SU-DHL-6 (cell line): ENCODE measurements around the gene GPS2.

Source experiments
- H2AFZ ChIP-seq: fragments of 200-600 bp; sonication (generic); 2 replicates; pipeline ENCODE4 v1.6.1; 2014; ENCODE audit warnings: low read depth, mild to moderate bottlenecking, moderate library complexity, mixed read lengths, antibody characterized with exemption, low read length; ENCODE audit not compliant: severe bottlenecking
- H3F3A ChIP-seq: fragments of 200-600 bp; shearing (Covaris generic); 2 replicates; pipeline ENCODE4 v1.6.0; 2016; ENCODE audit warnings: antibody characterized with exemption, mild to moderate bottlenecking; ENCODE audit not compliant: insufficient read depth
- H3K27ac ChIP-seq: fragments of 200-600 bp; sonication (generic); 2 replicates; pipeline ENCODE4 v1.5.1; 2016; ENCODE audit warnings: low read depth, mild to moderate bottlenecking, low read length, moderate library complexity, mixed read lengths
- H3K27me3 ChIP-seq: fragments of 200-600 bp; sonication (generic), shearing (Covaris generic); 2 replicates; pipeline ENCODE4 v1.6.0; 2014; ENCODE audit warnings: mild to moderate bottlenecking, low read length
- H3K36me3 ChIP-seq: fragments of 200-600 bp; sonication (generic); 2 replicates; pipeline ENCODE4 v1.6.1; 2014; ENCODE audit warnings: mild to moderate bottlenecking, low read length, mixed read lengths
- H3K4me2 ChIP-seq: fragments of 300-600, 200-600 bp; shearing (Covaris generic), sonication (generic); 2 replicates; pipeline ENCODE4 v1.6.0; 2014; ENCODE audit warnings: low read length, low read depth, mild to moderate bottlenecking; ENCODE audit not compliant: poor library complexity, severe bottlenecking
- H3K4me3 ChIP-seq: fragments of 200-600 bp; sonication (generic); 2 replicates; pipeline ENCODE4 v1.5.1; 2014; ENCODE audit warnings: antibody characterized with exemption, low read length, mild to moderate bottlenecking, mixed read lengths; ENCODE audit not compliant: insufficient read depth, poor library complexity, severe bottlenecking
- H3K79me2 ChIP-seq: fragments of 200-600 bp; sonication (generic); 2 replicates; pipeline ENCODE4 v1.6.1; 2014; ENCODE audit warnings: mild to moderate bottlenecking, low read length, moderate library complexity; ENCODE audit not compliant: insufficient read depth
- H3K9ac ChIP-seq: fragments of 200-600 bp; sonication (generic); 2 replicates; pipeline ENCODE4 v1.7.0; 2014; ENCODE audit warnings: mild to moderate bottlenecking, low read length
- H3K9me2 ChIP-seq: fragments of 200-600 bp; sonication (generic); replicated peaks from 2 replicates; pipeline ENCODE4 v1.6.1; 2014; ENCODE audit warnings: low read length; ENCODE audit not compliant: insufficient read depth
- H3K9me3 ChIP-seq: fragments of 200-600 bp; sonication (generic); 2 replicates; pipeline ENCODE4 v1.6.1; 2014; ENCODE audit warnings: low read length, mixed read lengths; ENCODE audit not compliant: insufficient read depth
- H4K20me1 ChIP-seq: fragments of 200-600 bp; sonication (generic); 2 replicates; pipeline ENCODE4 v1.6.1; 2014; ENCODE audit warnings: low read depth, mild to moderate bottlenecking, antibody characterized with exemption, low read length, moderate library complexity, mixed read lengths
- EZH2phosphoT487 ChIP-seq: fragments of 200-600 bp; sonication (generic), shearing (Covaris generic); conservative IDR thresholded peaks from 2 replicates; pipeline ENCODE4 v1.6.1; 2018; ENCODE audit warnings: mild to moderate bottlenecking, antibody characterized with exemption, low read length, moderate library complexity, mixed read lengths
- TF ChIP-seq, protein P1 (sequence below): fragments of 200-600 bp; sonication (generic); IDR thresholded peaks from one replicate; pipeline ENCODE4 v1.5.1; 2017; ENCODE audit warnings: antibody characterized with exemption, mild to moderate bottlenecking, low read length, moderate library complexity; ENCODE audit not compliant: insufficient read depth, poor library complexity, severe bottlenecking

The GPS2 gene

GRCh38 chr17:7281953-7282751 lies 33.0 kb downstream of the GPS2 start:
- Histone ChIP-seq H3K9ac (no peak overlapping the region), H2AFZ (no peak overlapping the region), H3K27ac (no peak overlapping the region)

GRCh38 chr17:7281074-7281952 lies 33.8 kb downstream of the GPS2 start, which contains the start of gene SLC2A4:
Gene SLC2A4, plus strand, starts transcription at chr17:7281718. Its CDS starts 217 bp downstream, at chr17:7281935.
- Histone ChIP-seq H4K20me1 (no peaks in the 10 kb centered on the region), H3K27me3 (no peaks in the 10 kb centered on the region), H3F3A (peaks cover 4% of the 10 kb centered on the region; the same call in 1 of the 2 replicates), H3K4me3 (peak within 1 kb of the TSS; percentile 31), H3K27ac (no peak within 1 kb of the TSS), H3K36me3 (no peaks in the 10 kb centered on the region), H3K9me3 (no peaks in the 10 kb centered on the region), H3K4me2 (peak within 1 kb of the TSS; percentile 54), H2AFZ (no peak within 1 kb of the TSS), H3K79me2 (no peaks in the 10 kb centered on the region), H3K9me2 (no peaks in the 10 kb centered on the region), H3K9ac (no peak within 1 kb of the TSS)
- no peak for TF ChIP-seq EZH2phosphoT487
- TF ChIP-seq, protein P1, sequence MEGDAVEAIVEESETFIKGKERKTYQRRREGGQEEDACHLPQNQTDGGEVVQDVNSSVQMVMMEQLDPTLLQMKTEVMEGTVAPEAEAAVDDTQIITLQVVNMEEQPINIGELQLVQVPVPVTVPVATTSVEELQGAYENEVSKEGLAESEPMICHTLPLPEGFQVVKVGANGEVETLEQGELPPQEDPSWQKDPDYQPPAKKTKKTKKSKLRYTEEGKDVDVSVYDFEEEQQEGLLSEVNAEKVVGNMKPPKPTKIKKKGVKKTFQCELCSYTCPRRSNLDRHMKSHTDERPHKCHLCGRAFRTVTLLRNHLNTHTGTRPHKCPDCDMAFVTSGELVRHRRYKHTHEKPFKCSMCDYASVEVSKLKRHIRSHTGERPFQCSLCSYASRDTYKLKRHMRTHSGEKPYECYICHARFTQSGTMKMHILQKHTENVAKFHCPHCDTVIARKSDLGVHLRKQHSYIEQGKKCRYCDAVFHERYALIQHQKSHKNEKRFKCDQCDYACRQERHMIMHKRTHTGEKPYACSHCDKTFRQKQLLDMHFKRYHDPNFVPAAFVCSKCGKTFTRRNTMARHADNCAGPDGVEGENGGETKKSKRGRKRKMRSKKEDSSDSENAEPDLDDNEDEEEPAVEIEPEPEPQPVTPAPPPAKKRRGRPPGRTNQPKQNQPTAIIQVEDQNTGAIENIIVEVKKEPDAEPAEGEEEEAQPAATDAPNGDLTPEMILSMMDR: no peak

More at GRCh38 chr17:7281953-7282751, 33.0 kb downstream of the GPS2 start:
- Histone ChIP-seq H3F3A (peaks cover 4% of the 10 kb centered on the region; the same call in 1 of the 2 replicates), H3K27me3 (no peaks in the 10 kb centered on the region), H4K20me1 (no peaks in the 10 kb centered on the region), H3K36me3 (no peaks in the 10 kb centered on the region), H3K4me3 (peak overlapping the region; percentile 31), H3K9me3 (no peaks in the 10 kb centered on the region), H3K79me2 (no peaks in the 10 kb centered on the region), H3K9me2 (no peaks in the 10 kb centered on the region), H3K4me2 (peak overlapping the region; percentile 54)
- TF ChIP-seq, protein P1: no peak
- no peak for TF ChIP-seq EZH2phosphoT487

GRCh38 chr17:7280519-7281073 lies 34.6 kb downstream of the GPS2 start:
- no peak overlapping the region for H3K27ac ChIP-seq
- H3F3A ChIP-seq: peaks cover 4% of the 10 kb centered on the region; the same call in 1 of the 2 replicates
- H3K9me2 ChIP-seq: no peaks in the 10 kb centered on the region
- no peaks in the 10 kb centered on the region for H3K27me3 ChIP-seq
- no peaks in the 10 kb centered on the region for H3K9me3 ChIP-seq
- H2AFZ ChIP-seq: no peak overlapping the region
- no peaks in the 10 kb centered on the region for H3K79me2 ChIP-seq
- no peak overlapping the region for H3K4me3 ChIP-seq
- H3K4me2 ChIP-seq: peak overlapping the region; percentile 54
- H3K9ac ChIP-seq: no peak overlapping the region
- no peaks in the 10 kb centered on the region for H3K36me3 ChIP-seq
- no peak; the same call in 1 of the 2 replicates for TF ChIP-seq EZH2phosphoT487
- TF ChIP-seq, protein P1: no peak
- no peaks in the 10 kb centered on the region for H4K20me1 ChIP-seq
